Measurements from ENCODE around the gene ACOT12.
A peak's percentile ranks its signal among the peaks of the same experiment; 100 is the strongest.

ACOT12 gene

DNA sequence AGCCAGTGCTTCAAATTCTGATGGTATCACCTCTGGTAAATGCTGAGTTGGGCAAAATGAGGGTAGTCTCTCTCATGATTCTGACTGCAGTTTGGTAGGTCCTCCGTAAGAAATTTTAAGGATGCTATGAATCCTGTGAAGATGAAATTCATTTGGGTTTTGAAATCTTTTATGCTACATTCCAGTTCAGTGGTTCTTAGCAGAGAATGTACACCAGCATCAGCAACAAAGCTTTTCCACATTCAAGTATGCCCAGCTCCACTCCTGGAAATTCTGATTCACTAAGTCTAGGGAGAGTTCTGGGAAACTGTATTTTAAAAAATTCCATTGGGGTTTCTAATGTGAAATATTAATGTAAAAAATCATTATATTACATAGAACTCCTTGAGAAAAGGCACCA is 33.6 kb upstream of the ACOT12 start:
- TF ChIP-seq, protein P1, sequence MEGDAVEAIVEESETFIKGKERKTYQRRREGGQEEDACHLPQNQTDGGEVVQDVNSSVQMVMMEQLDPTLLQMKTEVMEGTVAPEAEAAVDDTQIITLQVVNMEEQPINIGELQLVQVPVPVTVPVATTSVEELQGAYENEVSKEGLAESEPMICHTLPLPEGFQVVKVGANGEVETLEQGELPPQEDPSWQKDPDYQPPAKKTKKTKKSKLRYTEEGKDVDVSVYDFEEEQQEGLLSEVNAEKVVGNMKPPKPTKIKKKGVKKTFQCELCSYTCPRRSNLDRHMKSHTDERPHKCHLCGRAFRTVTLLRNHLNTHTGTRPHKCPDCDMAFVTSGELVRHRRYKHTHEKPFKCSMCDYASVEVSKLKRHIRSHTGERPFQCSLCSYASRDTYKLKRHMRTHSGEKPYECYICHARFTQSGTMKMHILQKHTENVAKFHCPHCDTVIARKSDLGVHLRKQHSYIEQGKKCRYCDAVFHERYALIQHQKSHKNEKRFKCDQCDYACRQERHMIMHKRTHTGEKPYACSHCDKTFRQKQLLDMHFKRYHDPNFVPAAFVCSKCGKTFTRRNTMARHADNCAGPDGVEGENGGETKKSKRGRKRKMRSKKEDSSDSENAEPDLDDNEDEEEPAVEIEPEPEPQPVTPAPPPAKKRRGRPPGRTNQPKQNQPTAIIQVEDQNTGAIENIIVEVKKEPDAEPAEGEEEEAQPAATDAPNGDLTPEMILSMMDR (IDR thresholded peaks at IDR 0.05; ENCODE audit: insufficient read depth, low read length, missing control alignments): no peak
- ChIA-PET POLR2A (no interaction called here), CTCF (interaction anchor here (1.0 to 1.8 kb wide), 4 partner anchors 9 to 798 kb away, joined by 3 to 6 read pairs (median 4); no protein-coding TSS in a partner anchor)
- no peak overlapping the region for H3K4me3 ChIP-seq (ENCODE audit: low read depth, low read length)
- no peak for DNase-seq (ENCODE audit: low read depth, low spot score)

DNA sequence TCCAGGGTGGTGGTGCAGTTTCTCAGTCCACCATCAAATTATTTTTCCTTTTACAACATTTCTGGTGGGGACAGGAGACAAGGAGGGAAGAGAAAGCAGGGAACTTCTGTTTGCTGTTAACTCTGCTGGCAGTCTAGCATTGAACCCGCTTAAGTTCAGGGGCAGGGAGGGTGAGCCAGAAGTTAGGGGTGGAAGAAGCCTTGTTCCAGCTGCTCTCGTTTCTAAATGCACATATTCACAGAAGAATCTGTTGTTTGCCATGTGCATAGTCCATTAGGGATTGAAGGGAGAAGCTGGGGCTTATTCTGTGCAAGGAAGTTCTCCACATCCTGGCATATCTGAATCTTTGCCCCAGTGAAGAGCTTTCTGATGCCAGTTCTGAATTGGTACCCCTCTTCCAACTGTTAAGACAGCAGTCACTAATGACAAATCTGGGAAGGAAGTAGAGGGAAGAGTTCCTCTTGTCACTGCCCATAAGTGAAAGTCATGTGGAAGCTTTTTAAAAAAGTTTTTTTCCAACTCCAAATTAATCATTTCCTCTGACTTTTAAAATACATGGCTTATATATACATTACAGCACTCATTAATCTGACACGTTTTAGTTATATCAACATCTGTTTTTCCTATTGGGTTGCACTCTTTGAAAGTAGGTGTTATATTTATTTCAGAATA is 32.6 kb upstream of the ACOT12 start:
- DNase-seq (ENCODE audit: low read depth, low spot score): no peak
- ChIA-PET POLR2A (no interaction called here), CTCF (interaction anchor here (0.7 to 4.5 kb wide), 18 partner anchors 11 to 833 kb away, joined by 3 to 25 read pairs (median 4); no protein-coding TSS in a partner anchor)
- H3K4me3 ChIP-seq (ENCODE audit: low read depth, low read length): no peak overlapping the region
- TF ChIP-seq, protein P1 (IDR thresholded peaks at IDR 0.05; ENCODE audit: insufficient read depth, low read length, missing control alignments): no peak

DNA sequence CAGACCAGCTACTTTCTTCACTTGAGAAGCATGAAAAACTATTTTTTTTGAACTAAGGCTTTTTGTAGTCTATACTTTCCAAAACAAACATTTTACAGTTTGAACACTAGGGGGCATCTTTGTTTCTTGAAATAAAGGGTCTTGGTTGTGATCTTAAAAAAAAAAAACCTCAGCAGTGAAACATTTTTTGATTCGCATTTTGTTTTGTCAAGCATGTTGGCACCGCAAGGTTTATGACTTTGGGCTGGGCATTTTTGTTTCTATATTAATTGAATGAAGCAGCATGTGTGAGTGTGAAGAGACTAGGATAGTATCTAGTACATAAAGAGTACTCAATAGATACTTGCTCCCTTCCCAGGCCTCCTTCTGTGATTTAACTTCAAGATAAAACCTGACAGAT is 31.6 kb upstream of the ACOT12 start:
- no peak overlapping the region for H3K4me3 ChIP-seq (ENCODE audit: low read depth, low read length)
- ChIA-PET POLR2A (no interaction called here), CTCF (interaction anchor here (0.6 to 4.5 kb wide), 30 partner anchors 12 to 834 kb away, joined by 3 to 25 read pairs (median 4); partner anchors contain the start of gene SSBP2)
- TF ChIP-seq, protein P1 (IDR thresholded peaks at IDR 0.05; ENCODE audit: insufficient read depth, low read length, missing control alignments): no peak
- DNase-seq (ENCODE audit: low read depth, low spot score): no peak

DNA sequence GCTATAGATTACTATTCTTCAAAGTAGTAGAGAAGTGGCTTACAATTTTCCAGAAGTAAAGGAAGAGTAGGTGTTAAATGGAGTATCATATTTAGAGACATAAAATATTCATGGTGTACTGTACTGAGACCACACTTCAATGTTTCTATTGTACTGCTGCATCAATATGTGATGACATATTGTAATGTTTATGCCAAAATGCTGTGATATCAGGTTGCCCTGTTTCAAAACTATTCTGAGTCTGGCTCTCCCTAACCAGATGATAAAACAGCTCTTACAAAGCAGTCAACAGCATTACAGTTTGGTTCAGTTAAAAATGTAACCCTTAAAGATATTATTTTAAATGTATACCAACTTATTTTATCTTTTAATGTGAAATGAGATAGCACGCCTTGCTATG is 30.8 kb upstream of the ACOT12 start:
- ChIA-PET CTCF (interaction anchor here (0.6 to 4.5 kb wide), 25 partner anchors 12 to 835 kb away, joined by 3 to 25 read pairs (median 4); partner anchors contain the start of gene SSBP2), POLR2A (no interaction called here)
- TF ChIP-seq, protein P1 (IDR thresholded peaks at IDR 0.05; ENCODE audit: insufficient read depth, low read length, missing control alignments): no peak
- no peak for DNase-seq (ENCODE audit: low read depth, low spot score)
- no peak overlapping the region for H3K4me3 ChIP-seq (ENCODE audit: low read depth, low read length)

DNA sequence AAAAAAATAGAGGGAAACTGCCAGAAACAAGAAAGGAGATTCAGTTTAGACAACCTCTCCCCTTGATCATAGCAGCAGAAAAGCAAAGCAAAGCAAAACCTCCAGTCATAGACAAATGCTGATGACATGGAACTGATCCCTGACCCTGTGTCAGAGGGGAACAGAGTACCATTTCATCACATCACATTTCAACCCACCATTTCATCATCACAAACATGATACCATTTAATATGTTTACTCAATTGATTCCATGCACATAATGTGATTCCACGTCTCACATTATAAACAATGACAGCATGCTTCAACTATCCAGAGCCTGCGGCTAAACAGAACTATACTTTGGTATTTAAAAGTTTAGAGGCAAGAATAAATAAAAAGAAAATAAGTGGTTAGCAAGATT is 28.7 kb upstream of the ACOT12 start:
- ChIA-PET POLR2A (no interaction called here), CTCF (interaction anchor here (1.4 to 4.5 kb wide), 2 partner anchors 124 to 802 kb away, joined by 3 to 25 read pairs; no protein-coding TSS in a partner anchor)
- DNase-seq (ENCODE audit: low read depth, low spot score): peak; percentile 69
- TF ChIP-seq, protein P1 (IDR thresholded peaks at IDR 0.05; ENCODE audit: insufficient read depth, low read length, missing control alignments): no peak
- no peak overlapping the region for H3K4me3 ChIP-seq (ENCODE audit: low read depth, low read length)

DNA sequence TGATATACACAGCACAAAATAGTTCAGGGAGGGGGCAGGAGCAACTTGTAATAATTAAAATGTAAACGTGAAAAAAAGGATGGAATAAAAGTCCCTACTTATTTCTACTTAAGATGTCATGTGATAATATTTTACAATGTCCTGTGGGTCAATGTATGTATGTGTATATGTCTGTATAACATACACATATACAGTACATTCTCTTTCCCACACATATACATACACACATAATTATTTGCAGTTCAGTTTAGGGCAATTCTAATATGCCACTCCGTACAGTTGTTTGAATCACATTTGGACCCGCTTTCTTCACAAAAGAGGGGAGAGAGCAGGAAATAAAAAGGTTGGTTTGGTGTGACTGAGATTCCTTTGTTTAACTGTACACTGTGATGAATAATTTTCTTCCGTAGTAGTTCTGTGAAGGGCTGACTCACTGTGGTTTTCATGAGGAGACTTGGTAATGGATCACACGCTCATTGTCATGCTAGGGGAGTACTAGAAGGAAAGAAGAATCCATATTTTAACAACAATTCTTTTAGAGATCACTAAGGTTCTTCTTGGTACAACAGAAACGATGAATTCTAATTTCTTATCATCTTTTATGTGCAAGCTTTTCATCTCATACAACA is 26.2 kb upstream of the ACOT12 start:
- peak; percentile 69 for DNase-seq (ENCODE audit: low read depth, low spot score)
- POLR2A ChIA-PET: interaction anchor here (0.7 kb wide), 1 partner anchor 331 kb away, joined by 3 read pairs; the partner anchor contains the start of gene SSBP2
- CTCF ChIA-PET: interaction anchor here (0.8 to 1.8 kb wide), 5 partner anchors 11 to 805 kb away, joined by 3 to 9 read pairs (median 3); no protein-coding TSS in a partner anchor
- no peak overlapping the region for H3K4me3 ChIP-seq (ENCODE audit: low read depth, low read length)
- TF ChIP-seq, protein P1 (IDR thresholded peaks at IDR 0.05; ENCODE audit: insufficient read depth, low read length, missing control alignments): no peak
